IMR-90 (cell line): ENCODE measurements around the gene MBTD1. TPM values are rescaled to one million over a fixed set of nuclear protein-coding genes. Genes with fewer than 3 reads are reported as not detected.

Source experiments
- ATAC-seq: fragments of 200-7000 bp; cut with Tn5 transposase; 2 replicates; pipeline ENCODE4 v1.9.1; 2020; ENCODE audit warnings: low read depth, mild to moderate bottlenecking, moderate library complexity
- BruUV-seq: library from RNA; stranded (reverse); fragments of 400-500 nt; replicated peaks from 2 replicates; lab custom pipeline; 2021; lab: Mats Ljungman, UMichigan
- CTCF ChIA-PET: fragments of 300-600 bp; formaldehyde crosslinking; extraction: SDS; loops from one replicate; lab custom pipeline; 2021; ENCODE audit warnings: antibody characterized with exemption; lab: Yijun Ruan, JAX
- POLR2A ChIA-PET: fragments of 300-600 bp; sonication (Branson Sonifier 250); formaldehyde crosslinking; loops from one replicate; lab custom pipeline; 2022; ENCODE audit warnings: antibody characterized with exemption; ENCODE audit not compliant: unreplicated experiment; lab: Charles Lee
- DNase-seq: peaks from one replicate; pipeline ENCODE4 v3.0.0; 2013
- H2AFZ ChIP-seq: replicated peaks from 2 replicates; pipeline ENCODE3; 2013; ENCODE audit warnings: low read length, mild to moderate bottlenecking; ENCODE audit not compliant: poor library complexity
- H2AK5ac ChIP-seq: 2 replicates; pipeline ENCODE4 v1.6.1; 2013; ENCODE audit warnings: low read depth, low read length, inconsistent platforms
- H2AK9ac ChIP-seq: replicated peaks from 2 replicates; pipeline ENCODE3; 2013; ENCODE audit warnings: mild to moderate bottlenecking, low read depth, low read length, moderate library complexity; ENCODE audit not compliant: poor library complexity
- H2BK120ac ChIP-seq: 2 replicates; pipeline ENCODE4 v1.6.1; 2013; ENCODE audit warnings: low read depth, low read length, inconsistent platforms
- H2BK15ac ChIP-seq: 3 replicates; pipeline ENCODE4 v1.6.1; 2013; ENCODE audit warnings: low read depth, low read length, inconsistent platforms
- H2BK20ac ChIP-seq: 2 replicates; pipeline ENCODE4 v1.6.1; 2013; ENCODE audit warnings: low read depth, mild to moderate bottlenecking, inconsistent platforms, low read length, moderate library complexity
- H2BK5ac ChIP-seq: 2 replicates; pipeline ENCODE4 v1.6.1; 2013; ENCODE audit warnings: mild to moderate bottlenecking, low read depth, low read length, inconsistent platforms; ENCODE audit not compliant: poor library complexity, severe bottlenecking
- H3K14ac ChIP-seq: replicated peaks from 2 replicates; pipeline ENCODE4 v1.6.1; 2013; ENCODE audit warnings: low read depth, low read length, inconsistent platforms
- H3K18ac ChIP-seq: 2 replicates; pipeline ENCODE4 v1.6.1; 2013; ENCODE audit warnings: low read depth, low read length, control low read depth
- H3K23ac ChIP-seq: 2 replicates; pipeline ENCODE4 v1.6.1; 2013; ENCODE audit warnings: low read depth, low read length, inconsistent platforms
- H3K27ac ChIP-seq: 2 replicates; pipeline ENCODE4 v1.5.1; 2013; ENCODE audit warnings: mild to moderate bottlenecking, control low read depth, low read length; ENCODE audit not compliant: insufficient read depth
- H3K27me3 ChIP-seq: 2 replicates; pipeline ENCODE4 v1.6.1; 2013; ENCODE audit warnings: low read length; ENCODE audit not compliant: control insufficient read depth, insufficient read depth
- H3K36me3 ChIP-seq: 2 replicates; pipeline ENCODE4 v1.6.1; 2013; ENCODE audit warnings: low read length, mixed read lengths; ENCODE audit not compliant: control insufficient read depth, insufficient read depth
- H3K4ac ChIP-seq: 2 replicates; pipeline ENCODE4 v1.6.1; 2013; ENCODE audit warnings: low read depth, low read length, inconsistent platforms
- H3K4me1 ChIP-seq: 2 replicates; pipeline ENCODE4 v1.6.1; 2013; ENCODE audit warnings: low read length, mixed read lengths; ENCODE audit not compliant: control insufficient read depth, insufficient read depth
- H3K4me2 ChIP-seq: 2 replicates; pipeline ENCODE4 v1.6.1; 2013; ENCODE audit warnings: low read depth, mild to moderate bottlenecking, control low read depth, low read length, moderate library complexity
- H3K4me3 ChIP-seq: 2 replicates; pipeline ENCODE4 v1.5.1; 2013; ENCODE audit warnings: low read depth, mild to moderate bottlenecking, control low read depth, low read length, moderate library complexity; ENCODE audit not compliant: insufficient read depth
- H3K56ac ChIP-seq: 2 replicates; pipeline ENCODE4 v1.6.1; 2013; ENCODE audit warnings: low read length, inconsistent platforms; ENCODE audit not compliant: insufficient read depth; ENCODE audit errors: extremely low read depth
- H3K79me1 ChIP-seq, 2 experiments: 2 replicates each; pipeline ENCODE4 v1.6.1; 2013; ENCODE audit warnings: low read length in 2 of 2, inconsistent platforms in 1 of 2, low read depth in 1 of 2
- H3K9ac ChIP-seq: 2 replicates; pipeline ENCODE4 v1.6.1; 2013; ENCODE audit warnings: low read depth, low read length, control low read depth
- H3K9me1 ChIP-seq: 2 replicates; pipeline ENCODE4 v1.6.1; 2013; ENCODE audit warnings: low read length, inconsistent platforms; ENCODE audit not compliant: insufficient read depth
- H3K9me3 ChIP-seq: 2 replicates; pipeline ENCODE4 v1.6.1; 2013; ENCODE audit warnings: low read length; ENCODE audit not compliant: control insufficient read depth, insufficient read depth
- H4K20me1 ChIP-seq: 2 replicates; pipeline ENCODE4 v1.6.1; 2013; ENCODE audit warnings: low read length, inconsistent platforms; ENCODE audit not compliant: insufficient read depth
- H4K5ac ChIP-seq: 2 replicates; pipeline ENCODE4 v1.6.1; 2013; ENCODE audit warnings: mild to moderate bottlenecking, low read depth, low read length, control low read depth
- H4K8ac ChIP-seq, 2 experiments: 2 replicates each; pipeline ENCODE4 v1.6.1; 2013; ENCODE audit warnings: low read depth in 2 of 2, low read length in 2 of 2, control low read depth in 1 of 2, inconsistent platforms in 1 of 2
- H4K91ac ChIP-seq: 2 replicates; pipeline ENCODE4 v1.6.1; 2013; ENCODE audit warnings: low read depth, low read length, inconsistent platforms; ENCODE audit not compliant: insufficient read depth
- BHLHE40 ChIP-seq: fragments of 150-350 bp; IDR thresholded peaks from 2 replicates; pipeline ENCODE4 v1.6.1; 2016; ENCODE audit warnings: mild to moderate bottlenecking, low read depth, low read length
- CEBPB ChIP-seq: IDR thresholded peaks from 2 replicates; pipeline ENCODE4 v1.6.1; 2012; ENCODE audit warnings: low read depth, low read length, improper control_type of control experiment
- CHD1 ChIP-seq: IDR thresholded peaks from 2 replicates; pipeline ENCODE4 v1.6.1; 2012; ENCODE audit warnings: low read depth, low read length, improper control_type of control experiment
- FOS ChIP-seq: fragments of 150-350 bp; IDR thresholded peaks from 2 replicates; pipeline ENCODE4 v1.6.1; 2016; ENCODE audit warnings: low read depth, low read length
- MAFK ChIP-seq: IDR thresholded peaks from 2 replicates; pipeline ENCODE4 v1.6.1; 2012; ENCODE audit warnings: low read depth, low read length, improper control_type of control experiment
- MAZ ChIP-seq: IDR thresholded peaks from 2 replicates; pipeline ENCODE4 v1.6.1; 2012; ENCODE audit warnings: low read depth, mild to moderate bottlenecking, low read length, improper control_type of control experiment, moderate library complexity, borderline replicate concordance
- MXI1 ChIP-seq: IDR thresholded peaks from 2 replicates; pipeline ENCODE4 v1.6.1; 2012; ENCODE audit warnings: low read depth, mild to moderate bottlenecking, low read length, moderate library complexity, borderline replicate concordance
- NFE2L2 ChIP-seq: fragments of 150-350 bp; IDR thresholded peaks from 2 replicates; pipeline ENCODE4 v1.6.1; 2016; ENCODE audit warnings: low read depth, mild to moderate bottlenecking, low read length
- POLR2A ChIP-seq: IDR thresholded peaks from 2 replicates; pipeline ENCODE4 v1.6.1; 2012; ENCODE audit warnings: mild to moderate bottlenecking, low read depth, low read length
- RAD21 ChIP-seq: IDR thresholded peaks from 2 replicates; pipeline ENCODE4 v1.6.1; 2012; ENCODE audit warnings: low read length, improper control_type of control experiment
- RCOR1 ChIP-seq: IDR thresholded peaks from 2 replicates; pipeline ENCODE4 v1.6.1; 2012; ENCODE audit warnings: mild to moderate bottlenecking, low read length, improper control_type of control experiment; ENCODE audit not compliant: insufficient replicate concordance
- RFX5 ChIP-seq: IDR thresholded peaks from 2 replicates; pipeline ENCODE4 v1.8.0; 2012; ENCODE audit warnings: low read depth, mild to moderate bottlenecking, low read length, moderate library complexity
- SMC3 ChIP-seq: fragments of 150-350 bp; IDR thresholded peaks from 2 replicates; pipeline ENCODE4 v1.6.1; 2016; ENCODE audit warnings: low read depth, mild to moderate bottlenecking, antibody characterized with exemption, low read length, moderate library complexity
- WGBS, 2 experiments: methylation state at CpG; one replicate each; pipeline versions ENCODE4 v1.1.5 to v1.1.7; 2013; ENCODE audit warnings: missing lambda C conversion rate in 2 of 2; ENCODE audit not compliant: insufficient read length in 1 of 2; ENCODE audit errors: extremely low coverage in 2 of 2; 5-methylcytosine and 5-hydroxymethylcytosine counted together
- dilution Hi-C: fragments of 300-500 bp; cut with HindIII; formaldehyde crosslinking; loops from one replicate; pipeline ENCODE4 v1.14.3; 2018; ENCODE audit warnings: low sequenced_read_pairs; ENCODE audit not compliant: unreplicated experiment
- in situ Hi-C: fragments of 300-500 bp; cut with MboI; formaldehyde crosslinking; loops from 3 replicates; pipeline ENCODE4 v1.14.3; 2019; ENCODE audit warnings: low sequenced_read_pairs, inconsistent platforms, mixed read lengths
- intact Hi-C: fragments of 100-400 bp; cut with micrococcal nuclease; formaldehyde crosslinking; loops from 2 replicates; pipeline ENCODE4 v1.10.0; 2022
- polyA plus RNA-seq, 3 experiments: library from polyadenylated mRNA; depleted of rRNA; stranded (reverse); fragments of >200 nt; gene quantifications; 2 replicates each; pipeline ENCODE4 v1.2.3, GENCODE V29; 2012; ENCODE audit warnings: low replicate concordance in 1 of 3
- total RNA-seq: library from RNA; depleted of rRNA; stranded (reverse); fragments of >200 nt; gene quantifications from 2 replicates; pipeline ENCODE4 v1.2.3, GENCODE V29; 2012
- TF ChIP-seq, protein P1 (sequence below): fragments of 150-350 bp; IDR thresholded peaks from 2 replicates; pipeline ENCODE4 v1.6.1; 2016; ENCODE audit warnings: low read depth, mild to moderate bottlenecking, low read length, moderate library complexity, borderline replicate concordance
- TF ChIP-seq, protein P2 (sequence below): fragments of 150-350 bp; IDR thresholded peaks from 2 replicates; pipeline ENCODE4 v1.6.1; 2017; ENCODE audit warnings: mild to moderate bottlenecking, antibody characterized with exemption, low read length, low read depth
- TF ChIP-seq, protein P3 (sequence below): conservative IDR thresholded peaks from 2 replicates; pipeline ENCODE4 v1.5.1; 2012; ENCODE audit warnings: mild to moderate bottlenecking, low read depth, low read length, improper control_type of control experiment

MBTD1 gene
- total and polyA plus RNA-seq, 2 of the 4 experiments (the other 2 are of a cell fraction), result 3.2 to 5.6 TPM

DNA sequence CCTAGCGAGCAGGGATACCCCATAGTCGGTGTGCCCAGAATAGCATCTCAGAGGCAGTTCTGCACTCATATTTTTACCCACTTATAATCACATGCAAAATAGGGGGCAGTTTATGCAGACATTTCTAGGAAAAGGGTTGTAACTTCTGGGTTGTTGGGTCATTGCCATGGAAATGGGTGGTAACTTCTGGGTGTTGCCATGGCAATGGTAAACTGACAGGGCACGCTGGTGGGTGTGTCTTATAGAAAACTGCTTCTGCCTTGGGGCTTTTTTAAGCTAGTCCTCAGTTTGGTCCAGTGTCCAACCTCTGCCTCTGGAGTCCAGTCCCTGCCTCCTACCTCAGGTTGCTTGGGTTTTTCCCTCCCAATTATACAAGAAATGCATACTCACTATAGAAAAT lies 131.8 kb downstream of the MBTD1 start:
- intact Hi-C loops (no loop called here), in situ Hi-C loops (no loop called here), dilution Hi-C loops (no loop called here)
- H2BK15ac ChIP-seq, result no peak overlapping the region
- no peak overlapping the region for H3K23ac ChIP-seq
- H2AFZ ChIP-seq, result no peak overlapping the region
- no peak overlapping the region for H2BK5ac ChIP-seq
- no peak overlapping the region for H3K4ac ChIP-seq
- no peaks in the 10 kb centered on the region for H3K79me1 ChIP-seq
- no peak overlapping the region for H3K9ac ChIP-seq
- no peak overlapping the region for H3K56ac ChIP-seq
- H3K18ac ChIP-seq, result no peak overlapping the region
- no peak overlapping the region for H2BK120ac ChIP-seq
- no CpG with 5 or more reads among the region's 3 CpGs for WGBS, 2 experiments
- H3K9me3 ChIP-seq, result no peaks in the 10 kb centered on the region
- H4K8ac ChIP-seq, result no peak overlapping the region
- H3K9me1 ChIP-seq, result no peaks in the 10 kb centered on the region
- H3K36me3 ChIP-seq, result no peaks in the 10 kb centered on the region
- H3K14ac ChIP-seq, result no peak overlapping the region
- ChIA-PET POLR2A (no interaction called here), CTCF (no interaction called here)
- ATAC-seq (no peak), DNase-seq (no peak)
- H3K4me1 ChIP-seq, result no peaks in the 10 kb centered on the region
- H2AK9ac ChIP-seq, result no peak overlapping the region
- H3K4me3 ChIP-seq, result no peak overlapping the region
- no peaks in the 10 kb centered on the region for H3K27me3 ChIP-seq
- H3K27ac ChIP-seq, result no peak overlapping the region
- no peak overlapping the region for H4K91ac ChIP-seq
- H2AK5ac ChIP-seq, result no peak overlapping the region
- no peak overlapping the region for H3K4me2 ChIP-seq
- H4K20me1 ChIP-seq, result no peaks in the 10 kb centered on the region
- no peak overlapping the region for H4K5ac ChIP-seq
- TF ChIP-seq RAD21, result no peak
- TF ChIP-seq, protein P1, sequence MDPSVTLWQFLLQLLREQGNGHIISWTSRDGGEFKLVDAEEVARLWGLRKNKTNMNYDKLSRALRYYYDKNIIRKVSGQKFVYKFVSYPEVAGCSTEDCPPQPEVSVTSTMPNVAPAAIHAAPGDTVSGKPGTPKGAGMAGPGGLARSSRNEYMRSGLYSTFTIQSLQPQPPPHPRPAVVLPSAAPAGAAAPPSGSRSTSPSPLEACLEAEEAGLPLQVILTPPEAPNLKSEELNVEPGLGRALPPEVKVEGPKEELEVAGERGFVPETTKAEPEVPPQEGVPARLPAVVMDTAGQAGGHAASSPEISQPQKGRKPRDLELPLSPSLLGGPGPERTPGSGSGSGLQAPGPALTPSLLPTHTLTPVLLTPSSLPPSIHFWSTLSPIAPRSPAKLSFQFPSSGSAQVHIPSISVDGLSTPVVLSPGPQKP, result no peak
- no peak for TF ChIP-seq RFX5
- no peak for TF ChIP-seq CEBPB
- no peak for TF ChIP-seq SMC3
- no peak for TF ChIP-seq CHD1
- TF ChIP-seq BHLHE40, result no peak
- TF ChIP-seq MAZ, result no peak
- TF ChIP-seq MXI1, result no peak
- TF ChIP-seq FOS, result no peak
- no peak for TF ChIP-seq MAFK
- no peak for TF ChIP-seq NFE2L2
- TF ChIP-seq, protein P2, sequence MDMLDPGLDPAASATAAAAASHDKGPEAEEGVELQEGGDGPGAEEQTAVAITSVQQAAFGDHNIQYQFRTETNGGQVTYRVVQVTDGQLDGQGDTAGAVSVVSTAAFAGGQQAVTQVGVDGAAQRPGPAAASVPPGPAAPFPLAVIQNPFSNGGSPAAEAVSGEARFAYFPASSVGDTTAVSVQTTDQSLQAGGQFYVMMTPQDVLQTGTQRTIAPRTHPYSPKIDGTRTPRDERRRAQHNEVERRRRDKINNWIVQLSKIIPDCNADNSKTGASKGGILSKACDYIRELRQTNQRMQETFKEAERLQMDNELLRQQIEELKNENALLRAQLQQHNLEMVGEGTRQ, result no peak
- TF ChIP-seq RCOR1, result no peak
- no peak for TF ChIP-seq POLR2A
- TF ChIP-seq, protein P3, sequence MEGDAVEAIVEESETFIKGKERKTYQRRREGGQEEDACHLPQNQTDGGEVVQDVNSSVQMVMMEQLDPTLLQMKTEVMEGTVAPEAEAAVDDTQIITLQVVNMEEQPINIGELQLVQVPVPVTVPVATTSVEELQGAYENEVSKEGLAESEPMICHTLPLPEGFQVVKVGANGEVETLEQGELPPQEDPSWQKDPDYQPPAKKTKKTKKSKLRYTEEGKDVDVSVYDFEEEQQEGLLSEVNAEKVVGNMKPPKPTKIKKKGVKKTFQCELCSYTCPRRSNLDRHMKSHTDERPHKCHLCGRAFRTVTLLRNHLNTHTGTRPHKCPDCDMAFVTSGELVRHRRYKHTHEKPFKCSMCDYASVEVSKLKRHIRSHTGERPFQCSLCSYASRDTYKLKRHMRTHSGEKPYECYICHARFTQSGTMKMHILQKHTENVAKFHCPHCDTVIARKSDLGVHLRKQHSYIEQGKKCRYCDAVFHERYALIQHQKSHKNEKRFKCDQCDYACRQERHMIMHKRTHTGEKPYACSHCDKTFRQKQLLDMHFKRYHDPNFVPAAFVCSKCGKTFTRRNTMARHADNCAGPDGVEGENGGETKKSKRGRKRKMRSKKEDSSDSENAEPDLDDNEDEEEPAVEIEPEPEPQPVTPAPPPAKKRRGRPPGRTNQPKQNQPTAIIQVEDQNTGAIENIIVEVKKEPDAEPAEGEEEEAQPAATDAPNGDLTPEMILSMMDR, result no peak
- H2BK20ac ChIP-seq, result no peak overlapping the region
- no TSS peak for BruUV-seq
